EL (cell line): ENCODE measurements around the gene SLC7A7.
"Not testable (repeated sequence)": the region's sequence is repeated elsewhere in the genome, so short reads cannot be mapped to it uniquely, and the experiment has no call there.

Source experiments
- DNase-seq: peaks from one replicate; pipeline ENCODE4 v3.0.0-alpha.2; 2016

The SLC7A7 gene

DNA sequence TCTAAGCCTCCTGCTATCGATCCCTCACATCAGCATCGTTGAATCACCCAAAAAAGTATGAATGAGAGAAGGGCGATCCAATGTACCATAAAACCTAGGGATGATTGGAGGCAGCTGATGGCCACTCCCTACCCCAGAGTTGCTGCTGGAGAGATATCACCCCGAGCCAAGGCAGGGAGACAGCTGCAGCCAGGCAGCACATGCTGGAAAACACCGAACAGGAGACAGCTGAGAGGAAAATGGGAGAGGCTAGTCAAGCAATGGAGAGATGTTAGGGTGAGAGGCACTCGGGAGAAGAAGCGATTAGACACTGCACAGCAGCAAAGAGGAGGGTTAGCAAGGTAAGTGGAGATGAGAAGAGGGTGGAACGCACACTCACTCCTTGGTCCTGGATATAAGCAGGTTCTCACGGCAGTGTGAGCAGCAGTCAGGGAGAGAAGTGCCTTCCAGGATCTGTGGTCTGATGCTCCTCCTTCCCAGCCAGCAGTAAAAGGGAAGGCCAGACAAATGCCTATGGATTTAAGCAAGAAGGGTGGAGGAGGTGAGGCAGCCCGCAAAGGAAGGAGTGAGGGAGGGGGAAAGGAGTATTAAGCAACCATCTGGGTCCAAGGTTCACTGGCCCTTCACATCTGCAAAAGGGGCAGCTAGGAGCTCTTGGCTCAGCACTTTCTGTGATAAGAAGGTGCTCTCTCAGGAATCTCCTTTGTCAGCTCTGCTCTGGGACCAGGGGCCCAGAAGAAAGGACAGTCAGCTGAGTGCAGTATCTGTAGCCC is at the start of gene SLC7A7:
Gene SLC7A7, minus strand, starts transcription at position 495 of the 773 bp plus-strand sequence. CDS start 2,037 bp downstream, outside the sequence.
- no peak for DNase-seq

DNA sequence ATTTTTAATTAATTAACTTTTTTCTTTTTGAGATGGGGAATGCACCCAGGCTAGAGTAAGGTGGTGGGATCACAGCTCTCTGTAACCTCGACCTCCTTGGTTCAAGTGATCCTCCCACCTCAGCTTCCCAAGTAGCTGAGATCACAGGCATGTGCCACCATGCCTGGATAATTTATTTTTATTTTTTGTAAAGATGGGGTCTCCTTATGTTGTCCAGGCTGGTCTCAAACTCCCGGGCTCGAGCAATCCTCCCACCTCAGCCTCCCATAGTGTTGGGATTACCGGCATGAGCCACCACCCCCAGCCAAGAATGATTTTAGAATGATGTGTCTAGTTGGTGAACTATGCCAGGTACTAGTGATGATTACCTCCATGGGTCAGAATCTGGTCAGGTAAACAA is 49.7 kb upstream of the SLC7A7 start:
- no peak for DNase-seq

DNA sequence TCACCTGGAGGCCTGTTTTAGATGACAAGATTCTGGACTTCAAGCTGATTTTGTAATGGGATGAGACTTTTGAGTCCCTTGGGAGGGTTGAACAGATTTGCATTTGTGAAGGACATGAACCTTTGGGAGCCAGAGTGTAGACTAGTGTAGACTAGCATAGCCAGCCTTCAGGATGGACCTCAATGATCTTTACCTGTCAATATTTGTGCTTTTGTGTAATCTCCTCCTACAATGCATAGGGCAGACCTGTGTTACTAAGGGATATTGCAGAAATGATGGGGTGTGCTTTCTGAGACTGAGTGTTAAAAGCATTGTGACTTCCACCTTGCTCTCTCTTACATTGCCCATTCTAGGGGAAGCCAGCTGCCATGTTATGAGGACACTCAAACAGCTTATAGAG is 46.4 kb upstream of the SLC7A7 start:
- DNase-seq = no peak

DNA sequence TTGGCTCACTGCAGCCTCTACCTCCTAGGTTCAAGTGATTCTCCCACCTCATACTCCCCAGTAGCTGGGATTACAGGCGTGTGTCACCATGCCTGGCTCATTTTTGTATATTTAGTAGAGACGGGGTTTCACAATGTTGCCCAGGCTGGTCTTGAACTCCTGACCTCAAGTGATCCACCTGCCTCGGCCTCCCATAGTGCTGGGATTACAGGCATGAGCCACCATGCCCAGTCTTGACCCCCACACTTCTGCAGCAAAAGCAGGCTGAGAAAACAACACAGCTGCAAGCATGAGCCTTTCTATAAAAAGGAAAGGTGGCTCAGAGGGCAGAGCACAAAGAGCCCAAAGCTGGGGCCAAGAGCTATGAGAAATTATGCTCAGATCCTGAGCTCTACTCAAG is 45.1 kb upstream of the SLC7A7 start:
- not testable (repeated sequence) for DNase-seq

DNA sequence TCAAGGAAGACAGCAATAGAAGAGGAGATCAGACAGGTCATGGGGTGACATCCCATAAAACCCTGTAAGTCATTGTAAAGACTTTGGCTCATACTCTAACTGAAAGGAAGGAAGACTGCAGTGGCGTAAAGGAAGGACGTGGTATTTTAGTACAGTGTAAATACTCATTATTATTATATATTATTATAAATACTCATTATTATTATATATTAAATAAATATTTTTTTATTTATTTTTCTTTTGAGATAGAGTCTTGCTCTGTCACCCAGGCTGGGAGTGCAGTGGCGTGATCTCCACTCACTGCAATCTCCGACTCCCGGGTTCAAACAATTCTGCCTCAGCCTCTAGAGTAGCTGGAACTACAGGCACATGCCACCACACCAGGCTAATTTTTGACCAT is 41.2 kb upstream of the SLC7A7 start:
- DNase-seq = no peak

DNA sequence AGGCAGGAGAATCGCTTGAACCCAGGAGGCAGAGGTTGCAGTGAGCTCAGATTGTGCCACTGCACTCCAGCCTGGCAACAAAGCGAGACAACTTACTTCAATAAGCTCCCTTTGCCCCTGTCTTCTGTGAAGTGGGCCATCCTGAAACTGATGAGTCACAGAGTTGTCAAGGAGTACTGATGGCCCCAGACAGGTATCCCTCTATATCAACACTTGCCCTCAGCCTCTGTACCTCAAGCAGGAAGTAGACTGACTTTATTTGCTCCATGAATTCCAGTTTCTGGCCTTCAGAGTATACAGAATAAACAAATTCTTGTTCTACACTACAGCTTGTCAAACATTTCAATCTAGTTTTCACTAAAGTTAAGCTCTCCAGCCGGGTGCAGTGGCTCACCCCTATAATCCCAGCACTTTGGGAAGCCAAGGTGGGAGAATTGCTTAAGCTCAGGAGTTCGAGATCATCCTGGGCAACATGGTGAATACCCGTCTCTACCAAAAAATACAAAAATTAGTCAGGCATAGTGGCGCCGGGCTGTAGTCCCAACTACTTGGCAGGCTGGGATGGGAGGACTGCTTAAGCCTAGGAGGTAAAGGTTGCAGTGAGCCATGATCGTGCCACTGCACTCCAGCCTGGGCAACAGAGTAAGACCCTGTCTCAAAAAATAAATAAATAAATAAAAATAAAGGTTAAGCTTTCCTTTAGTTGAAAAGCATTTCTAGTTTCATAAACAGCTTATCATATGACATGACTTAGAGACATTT is 39.9 kb upstream of the SLC7A7 start:
- DNase-seq = no peak

DNA sequence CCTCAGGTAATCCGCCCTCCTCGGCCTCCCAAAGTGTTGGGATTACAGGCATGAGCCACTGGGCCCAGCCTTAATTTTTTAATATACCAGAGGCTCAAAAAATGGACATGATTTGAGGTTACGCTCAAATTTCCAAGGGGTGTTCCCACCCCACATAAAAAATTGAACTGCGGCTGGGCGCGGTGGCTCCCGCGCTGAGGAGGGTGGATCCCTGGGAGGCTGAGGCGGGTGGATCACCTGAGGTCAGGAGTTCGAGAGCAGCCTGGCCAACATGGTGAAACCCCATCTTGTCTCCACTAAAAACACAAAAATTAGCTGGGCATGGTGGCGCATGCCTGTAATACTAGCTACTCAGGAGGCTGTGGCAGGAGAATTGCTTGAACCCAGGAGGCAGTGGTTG is 39.1 kb upstream of the SLC7A7 start:
- not testable (repeated sequence) for DNase-seq

DNA sequence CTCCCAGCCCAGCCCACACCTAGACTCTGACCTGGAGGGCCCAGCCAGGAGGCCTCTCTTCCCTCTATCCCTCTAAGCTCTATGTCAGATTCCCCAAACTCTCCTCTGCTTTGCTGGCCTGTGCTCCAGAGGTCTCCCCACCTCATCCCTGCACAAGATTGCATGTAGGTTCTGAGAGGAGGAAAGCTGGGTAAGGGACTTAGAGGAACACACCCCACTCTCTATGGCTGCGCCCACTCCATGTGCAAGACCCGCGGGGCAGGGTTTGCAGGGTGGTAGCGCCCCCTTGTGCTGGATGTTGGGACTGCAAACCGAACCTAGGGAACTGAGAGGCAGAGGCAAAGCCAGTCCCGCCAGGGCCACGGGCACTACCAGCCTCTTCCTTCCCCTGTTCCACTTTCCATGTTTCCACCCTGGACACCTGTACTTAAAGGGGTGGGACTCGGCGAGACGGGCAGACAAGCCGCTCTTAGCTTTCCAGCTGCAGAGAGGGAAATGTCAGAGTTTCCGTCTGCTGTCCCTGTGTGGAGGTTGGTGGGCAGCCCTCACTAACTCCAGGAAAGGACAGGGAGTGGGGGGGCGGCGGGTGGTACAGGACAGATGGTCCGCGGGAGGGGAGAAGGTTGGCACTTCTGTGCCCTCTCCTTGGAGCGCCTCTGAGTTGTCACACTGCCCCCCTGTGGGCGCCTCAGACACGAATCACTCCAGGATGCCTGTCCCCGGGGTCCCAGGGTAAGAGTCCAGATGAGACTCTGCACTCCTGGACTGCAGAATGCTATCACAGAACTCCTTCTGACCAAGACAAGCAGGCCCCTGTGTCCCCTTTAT is 37.9 kb upstream of the SLC7A7 start:
- peak; percentile 84 for DNase-seq

DNA sequence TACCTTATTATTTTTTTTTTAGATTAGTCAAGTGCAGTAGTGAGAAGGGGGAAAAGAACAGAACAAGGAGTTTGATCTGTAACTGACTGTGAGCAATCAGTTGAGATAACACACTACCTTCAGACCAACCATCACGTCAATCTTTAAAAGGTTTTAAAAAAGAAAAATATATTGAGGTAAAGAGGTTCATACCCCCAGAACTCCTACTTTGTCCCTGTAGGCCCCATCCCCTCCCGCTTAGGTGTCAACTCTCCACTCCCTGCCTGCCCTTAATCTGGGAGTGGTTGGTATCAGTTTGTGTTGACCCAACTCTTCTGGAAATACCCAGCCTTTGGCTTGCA is 37.3 kb upstream of the SLC7A7 start:
- DNase-seq = no peak

DNA sequence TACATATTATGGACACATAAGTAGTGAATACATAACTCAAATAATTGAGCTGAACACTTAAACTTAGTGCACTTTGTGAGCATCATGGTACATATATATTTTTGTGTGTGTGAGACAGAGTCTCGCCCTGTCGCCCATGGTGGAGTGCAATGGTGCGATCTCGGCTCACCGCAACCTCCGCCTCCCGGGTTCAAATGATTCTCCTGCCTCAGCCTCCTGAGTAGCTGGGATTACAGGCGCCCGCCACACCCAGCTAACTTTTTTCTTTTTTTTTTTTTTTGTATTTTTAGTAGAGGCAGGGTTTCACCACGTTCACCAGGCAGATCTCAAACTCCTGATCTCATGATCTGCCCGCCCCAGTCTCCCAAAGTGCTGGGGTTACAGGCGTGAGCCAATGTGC is 36.9 kb upstream of the SLC7A7 start:
- not testable (repeated sequence) for DNase-seq

DNA sequence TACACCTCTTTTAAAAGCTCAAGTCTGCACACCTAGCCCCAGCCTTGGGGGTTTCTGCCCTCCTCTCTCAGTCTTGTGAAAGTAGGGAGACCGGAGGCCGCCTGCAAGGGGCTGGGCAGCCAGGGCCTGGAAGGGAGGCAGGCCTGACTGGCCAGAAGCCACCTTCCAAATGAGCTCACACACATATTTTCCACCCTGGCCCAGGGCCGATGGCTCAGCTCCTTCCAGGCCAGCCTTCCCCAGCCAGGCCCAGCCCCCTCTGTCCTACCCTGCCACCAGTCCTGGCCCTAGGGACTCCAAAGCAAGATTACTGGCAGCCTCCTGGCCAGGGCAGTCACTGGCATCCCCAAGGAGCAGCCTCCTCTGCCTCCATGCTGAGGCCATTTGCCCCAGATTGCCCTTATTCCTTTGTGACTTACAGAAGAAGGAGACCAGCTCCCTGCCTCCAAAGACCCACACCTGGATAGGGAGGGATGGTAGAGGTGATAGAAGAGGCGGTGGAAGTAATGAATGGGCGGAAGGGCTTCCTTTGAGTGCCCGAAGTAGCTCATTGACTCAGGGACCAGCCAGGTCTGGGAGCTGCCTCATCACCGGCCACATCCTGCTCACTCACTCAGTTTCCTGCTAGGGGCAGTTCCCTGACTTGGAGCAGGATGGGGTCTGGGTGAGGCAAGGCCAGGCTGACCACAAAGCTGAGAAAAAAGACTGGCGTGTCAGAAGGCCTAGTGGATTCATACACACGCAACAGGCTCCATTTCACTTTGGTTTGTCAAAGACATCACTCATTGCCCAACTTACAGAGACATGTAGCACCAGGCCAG is 35.9 kb upstream of the SLC7A7 start:
- DNase-seq = peak; percentile 97

DNA sequence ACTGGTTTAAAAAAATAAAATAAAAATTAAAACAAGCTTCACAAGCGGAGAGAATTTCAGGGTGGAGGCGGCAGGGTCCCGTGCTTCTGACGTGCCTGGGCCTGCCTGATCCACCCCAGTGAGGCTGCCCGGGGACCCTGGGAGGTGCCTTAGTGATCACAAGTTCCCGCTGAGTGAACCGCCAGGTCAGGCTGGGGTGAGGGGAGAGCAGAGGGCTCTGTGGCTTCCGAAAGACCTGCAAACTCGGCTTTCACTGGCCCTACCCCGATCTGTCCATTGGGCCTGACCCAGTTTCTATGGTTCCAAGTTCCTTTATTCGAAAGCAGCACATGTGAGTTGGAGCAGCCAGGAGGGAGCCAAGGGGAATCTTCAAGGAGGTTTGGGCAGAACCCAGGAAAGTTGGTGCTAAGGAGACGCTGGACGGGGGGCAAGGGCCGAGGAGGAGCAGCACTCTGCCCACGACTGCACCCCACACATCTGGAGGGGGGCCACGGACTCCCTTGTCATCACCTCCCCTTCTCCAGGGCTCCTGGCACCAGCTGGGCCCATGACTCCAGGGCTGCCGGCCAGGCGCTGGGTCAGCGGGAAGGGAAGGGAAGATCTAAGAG is 34.1 kb upstream of the SLC7A7 start:
- DNase-seq = no peak

DNA sequence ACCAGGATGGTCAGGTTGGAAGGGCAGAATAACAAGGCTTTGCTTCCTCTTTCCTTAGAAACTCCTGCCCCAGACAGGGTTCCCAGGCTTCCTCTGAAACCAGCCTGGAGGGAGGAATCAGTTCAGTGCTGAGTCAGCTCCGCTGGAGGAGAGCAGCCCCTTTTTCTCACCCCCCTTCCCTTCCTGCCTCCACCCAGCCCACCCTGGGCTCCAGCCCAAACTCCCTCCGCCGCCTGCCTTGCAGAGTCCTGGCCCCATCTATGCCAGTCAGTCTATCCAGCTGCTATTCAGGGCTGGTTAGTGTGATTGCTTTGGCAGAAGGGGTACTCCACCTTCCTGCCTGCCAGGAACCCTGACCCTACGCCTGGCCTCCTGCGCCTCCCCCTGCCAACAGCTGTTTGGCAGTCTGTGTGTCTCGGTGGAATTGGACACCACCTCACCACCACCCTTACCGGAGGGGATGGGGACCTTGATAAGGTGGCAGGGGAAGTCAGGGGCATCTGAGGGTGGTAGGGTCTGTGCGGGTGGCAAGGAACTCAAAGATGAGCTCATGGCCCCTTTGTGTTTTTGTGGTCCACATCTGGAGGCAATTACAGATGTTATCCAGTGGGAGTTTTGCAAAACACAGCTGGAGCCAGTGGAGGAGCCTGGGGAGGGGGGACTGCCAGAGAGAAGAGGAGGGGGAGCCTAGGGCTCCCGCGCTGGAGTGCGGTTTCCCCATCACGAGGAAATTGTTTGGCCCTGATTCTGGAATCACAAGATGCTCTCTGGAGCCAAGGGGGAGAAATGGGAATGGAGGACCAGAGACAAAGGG is 33.3 kb upstream of the SLC7A7 start:
- peak; percentile 79 for DNase-seq

DNA sequence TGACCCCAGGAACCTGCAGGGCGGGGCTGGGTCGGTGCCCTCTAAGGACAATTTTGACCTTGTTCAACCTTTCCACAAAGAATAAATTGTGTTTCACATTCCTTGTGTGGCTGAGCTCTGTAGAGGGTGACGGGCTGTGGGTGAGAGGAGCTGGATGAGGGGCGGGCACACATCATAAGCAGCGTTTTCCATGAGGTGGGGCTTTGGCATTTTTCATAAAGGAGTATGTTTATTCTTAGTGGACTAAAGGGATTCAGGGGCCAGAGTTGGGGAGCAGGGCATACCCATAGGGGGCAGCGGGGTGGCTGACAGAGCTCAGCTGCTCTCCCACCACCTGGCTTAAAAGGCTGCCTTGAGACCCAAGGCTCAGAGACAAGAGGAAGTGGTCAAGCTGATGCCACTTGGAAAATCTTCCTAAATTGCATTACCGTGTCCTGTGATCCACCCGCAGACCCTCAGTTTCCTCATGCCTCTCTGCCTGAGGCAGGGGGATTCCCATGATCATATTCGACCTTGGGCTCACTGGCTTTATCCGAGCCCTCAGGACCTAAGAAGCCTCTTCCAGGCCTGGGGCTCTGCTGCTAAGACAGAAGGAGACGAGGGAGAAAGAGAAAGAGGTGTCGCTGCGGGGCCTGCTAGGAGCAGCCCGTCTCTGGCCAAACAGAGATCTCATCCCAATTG is 32.6 kb upstream of the SLC7A7 start:
- peak; percentile 49 for DNase-seq

DNA sequence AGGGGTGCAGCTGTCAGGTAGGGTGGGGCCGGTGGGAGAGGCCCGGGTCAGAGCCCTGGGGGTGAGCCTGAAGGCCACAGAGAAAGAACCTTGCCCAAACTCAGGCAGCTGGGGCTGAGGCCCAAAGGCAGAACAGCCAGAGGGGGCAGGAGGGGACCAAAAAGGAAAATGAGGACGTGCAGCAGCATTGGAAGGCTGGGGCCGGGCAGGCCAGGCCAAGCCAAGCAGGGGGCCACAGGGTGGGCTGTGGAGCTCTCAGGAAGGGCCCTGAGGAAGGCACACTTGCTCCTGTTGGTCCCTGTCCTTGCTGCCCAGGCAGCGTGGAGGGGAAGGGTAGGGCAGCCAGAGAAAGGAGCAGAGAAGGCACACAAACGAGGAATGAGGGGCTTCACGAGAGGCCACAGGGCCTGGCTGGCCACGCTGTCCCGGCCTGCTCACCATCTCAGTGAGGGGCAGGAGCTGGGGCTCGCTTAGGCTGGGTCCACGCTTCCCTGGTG is 31.6 kb upstream of the SLC7A7 start:
- no peak for DNase-seq

DNA sequence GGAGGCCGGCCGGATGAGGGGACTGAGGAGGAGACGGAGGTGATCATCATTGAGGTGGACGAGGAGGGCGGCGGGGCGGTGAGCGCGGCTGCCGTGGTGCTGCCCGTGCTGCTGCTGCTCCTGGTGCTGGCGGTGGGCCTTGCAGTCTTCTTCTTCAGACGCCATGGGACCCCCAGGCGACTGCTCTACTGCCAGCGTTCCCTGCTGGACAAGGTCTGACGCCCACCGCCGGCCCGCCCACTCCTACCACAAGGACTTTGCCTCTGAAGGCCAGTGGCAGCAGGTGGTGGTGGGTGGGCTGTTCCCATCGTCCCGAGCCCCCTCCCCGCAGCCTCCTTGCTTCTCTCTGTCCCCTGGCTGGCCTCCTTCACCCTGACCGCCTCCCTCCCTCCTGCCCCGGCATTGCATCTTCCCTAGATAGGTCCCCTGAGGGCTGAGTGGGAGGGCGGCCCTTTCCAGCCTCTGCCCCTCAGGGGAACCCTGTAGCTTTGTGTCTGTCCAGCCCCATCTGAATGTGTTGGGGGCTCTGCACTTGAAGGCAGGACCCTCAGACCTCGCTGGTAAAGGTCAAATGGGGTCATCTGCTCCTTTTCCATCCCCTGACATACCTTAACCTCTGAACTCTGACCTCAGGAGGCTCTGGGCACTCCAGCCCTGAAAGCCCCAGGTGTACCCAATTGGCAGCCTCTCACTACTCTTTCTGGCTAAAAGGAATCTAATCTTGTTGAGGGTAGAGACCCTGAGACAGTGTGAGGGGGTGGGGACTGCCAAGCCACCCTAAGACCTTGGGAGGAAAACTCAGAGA is 30.8 kb upstream of the SLC7A7 start:
- DNase-seq = no peak

DNA sequence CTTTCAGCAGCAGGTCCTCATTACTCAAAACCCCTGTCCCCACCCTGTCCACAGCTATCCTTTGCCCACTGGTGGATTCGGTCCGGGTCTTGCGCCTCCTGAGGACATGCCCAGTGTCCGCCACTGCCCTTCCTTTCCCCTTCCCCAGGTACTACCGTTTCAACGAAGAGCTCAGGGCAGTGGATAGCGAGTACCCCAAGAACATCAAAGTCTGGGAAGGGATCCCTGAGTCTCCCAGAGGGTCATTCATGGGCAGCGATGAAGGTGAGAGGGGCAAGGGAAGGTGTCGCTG is 29.8 kb upstream of the SLC7A7 start:
- no peak for DNase-seq

DNA sequence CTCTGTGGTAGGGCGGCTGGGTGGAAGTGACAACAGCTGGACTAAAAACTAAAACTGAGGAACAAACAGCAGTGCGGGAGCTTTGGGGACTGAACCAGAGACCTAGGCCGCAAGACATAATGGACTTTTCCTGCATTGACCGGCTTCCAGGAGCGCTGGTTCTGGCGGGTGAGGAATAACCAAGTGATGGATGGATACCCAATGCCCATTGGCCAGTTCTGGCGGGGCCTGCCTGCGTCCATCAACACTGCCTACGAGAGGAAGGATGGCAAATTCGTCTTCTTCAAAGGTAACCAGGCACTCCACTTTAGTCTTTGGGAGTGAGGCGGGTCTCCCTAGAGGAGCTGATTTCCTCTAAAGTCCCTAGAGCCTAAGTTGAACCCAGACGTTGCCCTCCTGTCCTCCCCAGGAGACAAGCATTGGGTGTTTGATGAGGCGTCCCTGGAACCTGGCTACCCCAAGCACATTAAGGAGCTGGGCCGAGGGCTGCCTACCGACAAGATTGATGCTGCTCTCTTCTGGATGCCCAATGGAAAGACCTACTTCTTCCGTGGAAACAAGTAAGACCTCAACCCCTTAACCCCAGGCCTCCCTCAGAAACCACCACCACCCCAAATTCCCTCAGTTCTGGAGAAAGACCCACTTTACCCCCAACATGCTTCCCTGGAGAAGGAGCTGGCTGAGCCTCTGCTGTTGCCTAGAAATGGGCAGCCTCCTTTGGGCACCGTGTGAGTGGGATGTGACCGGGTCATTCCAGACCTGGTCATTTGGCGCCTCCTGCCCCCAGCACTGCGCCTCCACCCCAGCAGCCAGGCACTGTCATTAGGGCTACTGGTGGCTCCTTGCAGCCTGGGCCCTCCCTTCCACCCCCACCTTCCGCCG is 29.2 kb upstream of the SLC7A7 start:
- no peak for DNase-seq
